Neural cell (in vitro differentiated cells): ENCODE measurements around the gene ADGRD1. TPM values are rescaled to one million over a fixed set of nuclear protein-coding genes. Genes with fewer than 3 reads are reported as not detected.

Source experiments
- H2AFZ ChIP-seq: fragments of 200-600, 300-800 bp; sonication (generic), shearing (Covaris generic); 2 replicates; pipeline ENCODE4 v1.6.0; 2014; ENCODE audit warnings: low read depth, mild to moderate bottlenecking, antibody characterized with exemption, low read length, moderate library complexity
- H3F3A ChIP-seq: fragments of 200-600 bp; shearing (Covaris generic); 2 replicates; pipeline ENCODE4 v1.6.1; 2016; ENCODE audit warnings: mild to moderate bottlenecking, moderate library complexity, mixed read lengths, antibody characterized with exemption, low read length; ENCODE audit not compliant: insufficient read depth, poor library complexity, severe bottlenecking
- H3K27ac ChIP-seq: fragments of 200-600, 300-800 bp; sonication (generic), shearing (Covaris generic); 2 replicates; pipeline ENCODE4 v1.5.1; 2014; ENCODE audit warnings: mild to moderate bottlenecking, low read length, moderate library complexity
- H3K27me3 ChIP-seq: fragments of 300-800, 200-600 bp; sonication (generic), shearing (Covaris generic); 2 replicates; pipeline ENCODE4 v1.6.0; 2014; ENCODE audit warnings: mild to moderate bottlenecking, low read depth, low read length, moderate library complexity; ENCODE audit not compliant: insufficient read depth
- H3K36me3 ChIP-seq: fragments of 300-800, 200-600 bp; sonication (generic), shearing (Covaris generic); 2 replicates; pipeline ENCODE4 v1.5.1; 2014; ENCODE audit warnings: mild to moderate bottlenecking, antibody characterized with exemption, low read length, moderate library complexity; ENCODE audit not compliant: insufficient read depth
- H3K4me2 ChIP-seq: fragments of 300-800, 200-600 bp; sonication (generic), shearing (Covaris generic); 2 replicates; pipeline ENCODE4 v1.6.0; 2014; ENCODE audit warnings: mild to moderate bottlenecking, low read length
- H3K4me3 ChIP-seq: fragments of 300-800, 200-600 bp; sonication (generic), shearing (Covaris generic); 2 replicates; pipeline ENCODE4 v1.5.1; 2014; ENCODE audit warnings: mild to moderate bottlenecking, low read length, moderate library complexity
- H3K79me2 ChIP-seq: fragments of 200-600 bp; shearing (Covaris generic); replicated peaks from 2 replicates; pipeline ENCODE4 v1.6.0; 2014; ENCODE audit warnings: mild to moderate bottlenecking, low read length, moderate library complexity; ENCODE audit not compliant: insufficient read depth
- H3K9ac ChIP-seq: fragments of 300-800, 200-600 bp; sonication (generic), shearing (Covaris generic); 2 replicates; pipeline ENCODE4 v1.6.1; 2016; ENCODE audit warnings: mild to moderate bottlenecking, low read length, mixed read lengths
- H3K9me2 ChIP-seq: fragments of 200-600 bp; shearing (Covaris generic); 2 replicates; pipeline ENCODE4 v1.6.1; 2016; ENCODE audit warnings: mild to moderate bottlenecking, low read length, mixed read lengths; ENCODE audit not compliant: insufficient read depth
- H3K9me3 ChIP-seq: fragments of 200-600, 300-800 bp; sonication (generic), shearing (Covaris generic); 2 replicates; pipeline ENCODE4 v1.6.1; 2016; ENCODE audit warnings: mild to moderate bottlenecking, mixed run types, low read length, moderate library complexity, mixed read lengths
- H4K20me1 ChIP-seq: fragments of 200-600 bp; shearing (Covaris generic); 2 replicates; pipeline ENCODE4 v1.6.1; 2016; ENCODE audit warnings: mild to moderate bottlenecking, mixed run types; ENCODE audit not compliant: insufficient read depth
- CTCF ChIP-seq: fragments of 450-650 bp; IDR thresholded peaks from 2 replicates; pipeline ENCODE4 v1.5.1; 2014; ENCODE audit warnings: antibody characterized with exemption, mild to moderate bottlenecking, moderate library complexity; ENCODE audit not compliant: poor library complexity, severe bottlenecking
- EP300 ChIP-seq: fragments of 450-650 bp; conservative IDR thresholded peaks from 2 replicates; pipeline ENCODE4 v1.6.1; 2014; ENCODE audit warnings: antibody characterized with exemption, mild to moderate bottlenecking, moderate library complexity; ENCODE audit not compliant: poor library complexity, severe bottlenecking
- EZH2 ChIP-seq: fragments of 200-600, 300-800 bp; shearing (Covaris generic), sonication (generic); IDR thresholded peaks from 2 replicates; pipeline ENCODE4 v1.6.1; 2014; ENCODE audit warnings: antibody characterized with exemption, low read length, borderline replicate concordance, mild to moderate bottlenecking; ENCODE audit not compliant: insufficient read depth, poor library complexity, severe bottlenecking
- MXI1 ChIP-seq: fragments of 450-650 bp; conservative IDR thresholded peaks from 2 replicates; pipeline ENCODE4 v1.6.1; 2014; ENCODE audit warnings: antibody characterized with exemption, mild to moderate bottlenecking; ENCODE audit not compliant: poor library complexity, severe bottlenecking
- POLR2AphosphoS5 ChIP-seq: IDR thresholded peaks from 2 replicates; pipeline ENCODE4 v1.6.1; 2012
- RAD21 ChIP-seq: fragments of 450-650 bp; conservative IDR thresholded peaks from 2 replicates; pipeline ENCODE4 v1.6.1; 2014; ENCODE audit warnings: antibody characterized with exemption, mild to moderate bottlenecking, moderate library complexity
- REST ChIP-seq: IDR thresholded peaks from 2 replicates; pipeline ENCODE4 v1.6.1; 2012; ENCODE audit warnings: borderline replicate concordance
- SMC3 ChIP-seq: fragments of 450-650 bp; conservative IDR thresholded peaks from 2 replicates; pipeline ENCODE4 v1.6.1; 2014; ENCODE audit warnings: antibody characterized with exemption, mild to moderate bottlenecking, moderate library complexity; ENCODE audit not compliant: poor library complexity
- TAF1 ChIP-seq: IDR thresholded peaks from 2 replicates; pipeline ENCODE4 v1.6.1; 2012; ENCODE audit warnings: low read depth
- polyA plus RNA-seq: library from polyadenylated mRNA; depleted of rRNA; stranded (reverse); fragments of >200 nt; gene quantifications from 2 replicates; pipeline ENCODE4 v1.2.3, GENCODE V29; 2014

Gene ADGRD1
- polyA plus RNA-seq, 1 donor from 2014 or later, result 1.7 TPM

GRCh38 chr12:131085125-131085815 lies 131.6 kb downstream of the ADGRD1 start:
- Histone ChIP-seq H3K27me3 (no peaks in the 10 kb centered on the region), H3K4me3 (no peak overlapping the region), H3K79me2 (no peaks in the 10 kb centered on the region), H3K9me3 (no peaks in the 10 kb centered on the region), H3K4me2 (no peak overlapping the region), H3K27ac (no peak overlapping the region), H2AFZ (no peak overlapping the region), H3F3A (no peaks in the 10 kb centered on the region), H4K20me1 (no peaks in the 10 kb centered on the region), H3K9ac (no peak overlapping the region), H3K36me3 (no peaks in the 10 kb centered on the region), H3K9me2 (no peaks in the 10 kb centered on the region)
- no peak for TF ChIP-seq EZH2
- TF ChIP-seq REST, result no peak
- TF ChIP-seq SMC3, result no peak
- no peak for TF ChIP-seq RAD21

GRCh38 chr12:131085816-131086591 lies 132.3 kb downstream of the ADGRD1 start:
- Histone ChIP-seq H4K20me1 (no peaks in the 10 kb centered on the region), H3K27me3 (no peaks in the 10 kb centered on the region), H3F3A (no peaks in the 10 kb centered on the region), H3K27ac (no peak overlapping the region), H3K36me3 (no peaks in the 10 kb centered on the region), H3K4me3 (no peak overlapping the region), H3K9me2 (no peaks in the 10 kb centered on the region), H3K9me3 (no peaks in the 10 kb centered on the region), H3K79me2 (no peaks in the 10 kb centered on the region), H3K4me2 (no peak overlapping the region), H2AFZ (no peak overlapping the region), H3K9ac (no peak overlapping the region)
- TF ChIP-seq REST (no peak), SMC3 (no peak), MXI1 (no peak), EP300 (no peak), EZH2 (no peak), CTCF (no peak), POLR2AphosphoS5 (no peak), TAF1 (no peak), RAD21 (no peak)
